PFSK-1 (cell line): ENCODE measurements around the gene HOXB9.

Source experiments
- FOXP2 ChIP-seq: optimal IDR thresholded peaks from 2 replicates; pipeline ENCODE3; 2011; ENCODE audit warnings: borderline replicate concordance, control low read depth, inconsistent platforms; ENCODE audit not compliant: insufficient read depth; ENCODE audit errors: extremely low read length, extremely low read depth
- POLR2AphosphoS5 ChIP-seq: IDR thresholded peaks from 2 replicates; pipeline ENCODE4 v1.6.1; 2012; ENCODE audit warnings: low read depth, mild to moderate bottlenecking, control low read depth, low read length, moderate library complexity
- SIN3A ChIP-seq: IDR thresholded peaks from 2 replicates; pipeline ENCODE4 v1.6.1; 2012; ENCODE audit warnings: mild to moderate bottlenecking, low read length, moderate library complexity, borderline replicate concordance; ENCODE audit not compliant: insufficient read depth
- TAF1 ChIP-seq: IDR thresholded peaks from 2 replicates; pipeline ENCODE4 v1.6.1; 2012; ENCODE audit warnings: low read length, control low read depth, borderline replicate concordance; ENCODE audit not compliant: insufficient read depth
- TF ChIP-seq, protein P1 (sequence below), 2 experiments: IDR thresholded peaks; 2 replicates each; pipeline versions ENCODE4 v1.6.1 to v1.8.0; 2011 to 2012; ENCODE audit warnings: low read depth in 2 of 2, low read length in 2 of 2, control low read depth in 1 of 2, inconsistent platforms in 1 of 2, mild to moderate bottlenecking in 1 of 2, moderate library complexity in 1 of 2; ENCODE audit not compliant: insufficient read depth in 1 of 2

GRCh38 chr17:48647103-48647962, 21.2 kb upstream of the HOXB9 start:
- TF ChIP-seq, protein P1, sequence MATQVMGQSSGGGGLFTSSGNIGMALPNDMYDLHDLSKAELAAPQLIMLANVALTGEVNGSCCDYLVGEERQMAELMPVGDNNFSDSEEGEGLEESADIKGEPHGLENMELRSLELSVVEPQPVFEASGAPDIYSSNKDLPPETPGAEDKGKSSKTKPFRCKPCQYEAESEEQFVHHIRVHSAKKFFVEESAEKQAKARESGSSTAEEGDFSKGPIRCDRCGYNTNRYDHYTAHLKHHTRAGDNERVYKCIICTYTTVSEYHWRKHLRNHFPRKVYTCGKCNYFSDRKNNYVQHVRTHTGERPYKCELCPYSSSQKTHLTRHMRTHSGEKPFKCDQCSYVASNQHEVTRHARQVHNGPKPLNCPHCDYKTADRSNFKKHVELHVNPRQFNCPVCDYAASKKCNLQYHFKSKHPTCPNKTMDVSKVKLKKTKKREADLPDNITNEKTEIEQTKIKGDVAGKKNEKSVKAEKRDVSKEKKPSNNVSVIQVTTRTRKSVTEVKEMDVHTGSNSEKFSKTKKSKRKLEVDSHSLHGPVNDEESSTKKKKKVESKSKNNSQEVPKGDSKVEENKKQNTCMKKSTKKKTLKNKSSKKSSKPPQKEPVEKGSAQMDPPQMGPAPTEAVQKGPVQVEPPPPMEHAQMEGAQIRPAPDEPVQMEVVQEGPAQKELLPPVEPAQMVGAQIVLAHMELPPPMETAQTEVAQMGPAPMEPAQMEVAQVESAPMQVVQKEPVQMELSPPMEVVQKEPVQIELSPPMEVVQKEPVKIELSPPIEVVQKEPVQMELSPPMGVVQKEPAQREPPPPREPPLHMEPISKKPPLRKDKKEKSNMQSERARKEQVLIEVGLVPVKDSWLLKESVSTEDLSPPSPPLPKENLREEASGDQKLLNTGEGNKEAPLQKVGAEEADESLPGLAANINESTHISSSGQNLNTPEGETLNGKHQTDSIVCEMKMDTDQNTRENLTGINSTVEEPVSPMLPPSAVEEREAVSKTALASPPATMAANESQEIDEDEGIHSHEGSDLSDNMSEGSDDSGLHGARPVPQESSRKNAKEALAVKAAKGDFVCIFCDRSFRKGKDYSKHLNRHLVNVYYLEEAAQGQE (IDR thresholded peaks at IDR 0.05; ENCODE audit: insufficient read depth in 1 of 2, low read depth in 2 of 2, low read length in 2 of 2), result no peak
- TF ChIP-seq POLR2AphosphoS5 (no peak), TAF1 (no peak), FOXP2 (no peak), SIN3A (no peak)
